Ishikawa (cell line): ENCODE data around the gene KCNA2.

ENCODE experiments used
- CEBPB ChIP-seq: IDR thresholded peaks from 2 replicates; pipeline ENCODE4 v1.6.1; 2012
- CREB1 ChIP-seq: IDR thresholded peaks from 2 replicates; pipeline ENCODE4 v1.6.1; 2012; ENCODE audit warnings: low read depth
- EGR1 ChIP-seq: IDR thresholded peaks from 2 replicates; pipeline ENCODE4 v1.6.1; 2012
- EP300 ChIP-seq: IDR thresholded peaks from 2 replicates; pipeline ENCODE4 v1.6.1; 2012; ENCODE audit warnings: borderline replicate concordance
- FOXM1 ChIP-seq: IDR thresholded peaks from 2 replicates; pipeline ENCODE4 v1.6.1; 2012; ENCODE audit warnings: low read depth, borderline replicate concordance
- NFIC ChIP-seq: IDR thresholded peaks from 2 replicates; pipeline ENCODE4 v1.6.1; 2012
- RAD21 ChIP-seq: IDR thresholded peaks from 2 replicates; pipeline ENCODE4 v1.6.1; 2012; ENCODE audit warnings: low read depth
- TAF1 ChIP-seq: IDR thresholded peaks from 2 replicates; pipeline ENCODE4 v1.6.1; 2012; ENCODE audit warnings: low read depth, mild to moderate bottlenecking
- TCF12 ChIP-seq: IDR thresholded peaks from 2 replicates; pipeline ENCODE4 v1.6.1; 2012; ENCODE audit warnings: low read depth
- TEAD4 ChIP-seq: IDR thresholded peaks from 2 replicates; pipeline ENCODE4 v1.6.1; 2012
- YY1 ChIP-seq: IDR thresholded peaks from 2 replicates; pipeline ENCODE4 v1.6.1; 2012; ENCODE audit warnings: low read depth
- ZBTB7A ChIP-seq: IDR thresholded peaks from 2 replicates; pipeline ENCODE4 v1.6.1; 2012; ENCODE audit warnings: low read depth
- TF ChIP-seq, protein P1 (sequence below): IDR thresholded peaks from 2 replicates; pipeline ENCODE4 v1.6.1; 2012; ENCODE audit warnings: low read depth, mild to moderate bottlenecking
- TF ChIP-seq, protein P2 (sequence below): IDR thresholded peaks from 2 replicates; pipeline ENCODE4 v1.6.1; 2012
- TF ChIP-seq, protein P3 (sequence below): IDR thresholded peaks from 2 replicates; pipeline ENCODE4 v1.6.1; 2012

The KCNA2 gene

DNA sequence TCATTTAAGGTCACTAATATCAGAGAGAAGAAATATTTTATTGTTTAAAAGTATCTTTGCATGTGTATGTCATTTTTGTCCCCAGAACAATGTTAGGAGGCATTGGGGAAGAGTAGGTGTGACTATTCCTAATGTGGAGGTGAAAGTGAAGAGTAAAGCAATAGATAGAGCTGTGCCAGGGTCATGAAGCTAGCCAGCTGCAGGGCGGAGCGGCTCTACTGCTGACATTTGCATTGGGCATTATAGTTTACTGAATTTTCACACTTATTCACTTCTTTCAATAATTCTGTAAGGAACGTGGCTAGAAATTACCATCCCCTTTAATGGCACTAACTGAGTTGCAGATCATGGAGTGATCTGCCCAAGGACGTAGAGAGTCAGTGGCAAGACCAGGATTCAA lies 35.3 kb downstream of the KCNA2 start:
- TF ChIP-seq YY1 (no peak), CEBPB (no peak), TEAD4 (no peak), EP300 (no peak), TCF12 (no peak), NFIC (no peak), TAF1 (no peak), FOXM1 (no peak), CREB1 (no peak), ZBTB7A (no peak), EGR1 (no peak), RAD21 (no peak)
- TF ChIP-seq, protein P1, sequence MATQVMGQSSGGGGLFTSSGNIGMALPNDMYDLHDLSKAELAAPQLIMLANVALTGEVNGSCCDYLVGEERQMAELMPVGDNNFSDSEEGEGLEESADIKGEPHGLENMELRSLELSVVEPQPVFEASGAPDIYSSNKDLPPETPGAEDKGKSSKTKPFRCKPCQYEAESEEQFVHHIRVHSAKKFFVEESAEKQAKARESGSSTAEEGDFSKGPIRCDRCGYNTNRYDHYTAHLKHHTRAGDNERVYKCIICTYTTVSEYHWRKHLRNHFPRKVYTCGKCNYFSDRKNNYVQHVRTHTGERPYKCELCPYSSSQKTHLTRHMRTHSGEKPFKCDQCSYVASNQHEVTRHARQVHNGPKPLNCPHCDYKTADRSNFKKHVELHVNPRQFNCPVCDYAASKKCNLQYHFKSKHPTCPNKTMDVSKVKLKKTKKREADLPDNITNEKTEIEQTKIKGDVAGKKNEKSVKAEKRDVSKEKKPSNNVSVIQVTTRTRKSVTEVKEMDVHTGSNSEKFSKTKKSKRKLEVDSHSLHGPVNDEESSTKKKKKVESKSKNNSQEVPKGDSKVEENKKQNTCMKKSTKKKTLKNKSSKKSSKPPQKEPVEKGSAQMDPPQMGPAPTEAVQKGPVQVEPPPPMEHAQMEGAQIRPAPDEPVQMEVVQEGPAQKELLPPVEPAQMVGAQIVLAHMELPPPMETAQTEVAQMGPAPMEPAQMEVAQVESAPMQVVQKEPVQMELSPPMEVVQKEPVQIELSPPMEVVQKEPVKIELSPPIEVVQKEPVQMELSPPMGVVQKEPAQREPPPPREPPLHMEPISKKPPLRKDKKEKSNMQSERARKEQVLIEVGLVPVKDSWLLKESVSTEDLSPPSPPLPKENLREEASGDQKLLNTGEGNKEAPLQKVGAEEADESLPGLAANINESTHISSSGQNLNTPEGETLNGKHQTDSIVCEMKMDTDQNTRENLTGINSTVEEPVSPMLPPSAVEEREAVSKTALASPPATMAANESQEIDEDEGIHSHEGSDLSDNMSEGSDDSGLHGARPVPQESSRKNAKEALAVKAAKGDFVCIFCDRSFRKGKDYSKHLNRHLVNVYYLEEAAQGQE: no peak
- TF ChIP-seq, protein P2, sequence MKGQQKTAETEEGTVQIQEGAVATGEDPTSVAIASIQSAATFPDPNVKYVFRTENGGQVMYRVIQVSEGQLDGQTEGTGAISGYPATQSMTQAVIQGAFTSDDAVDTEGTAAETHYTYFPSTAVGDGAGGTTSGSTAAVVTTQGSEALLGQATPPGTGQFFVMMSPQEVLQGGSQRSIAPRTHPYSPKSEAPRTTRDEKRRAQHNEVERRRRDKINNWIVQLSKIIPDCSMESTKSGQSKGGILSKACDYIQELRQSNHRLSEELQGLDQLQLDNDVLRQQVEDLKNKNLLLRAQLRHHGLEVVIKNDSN: no peak
- TF ChIP-seq, protein P3, sequence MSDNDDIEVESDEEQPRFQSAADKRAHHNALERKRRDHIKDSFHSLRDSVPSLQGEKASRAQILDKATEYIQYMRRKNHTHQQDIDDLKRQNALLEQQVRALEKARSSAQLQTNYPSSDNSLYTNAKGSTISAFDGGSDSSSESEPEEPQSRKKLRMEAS: no peak

DNA sequence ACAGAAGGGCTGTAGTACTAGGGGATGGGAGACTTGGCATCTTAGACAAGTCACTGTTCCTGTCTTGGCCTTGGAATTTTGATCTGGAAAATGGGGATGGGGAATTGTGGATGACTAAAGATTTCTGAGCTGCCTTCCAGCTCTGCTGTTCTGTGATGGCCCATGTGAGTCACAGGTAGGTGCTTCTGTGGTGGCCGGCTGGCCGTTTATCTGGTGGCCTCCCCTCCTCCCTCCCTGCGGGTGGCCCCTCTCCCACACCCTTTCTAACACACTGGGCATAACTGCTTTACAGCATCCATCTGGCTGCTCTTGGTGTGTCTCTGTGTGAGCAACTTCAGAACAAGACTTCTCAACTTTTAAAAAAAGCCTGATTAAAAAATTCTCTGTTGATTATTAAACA lies 35.9 kb downstream of the KCNA2 start:
- TF ChIP-seq, protein P3: no peak
- TF ChIP-seq EGR1 (no peak), TEAD4 (no peak), TCF12 (no peak), FOXM1 (no peak), CREB1 (no peak)

DNA sequence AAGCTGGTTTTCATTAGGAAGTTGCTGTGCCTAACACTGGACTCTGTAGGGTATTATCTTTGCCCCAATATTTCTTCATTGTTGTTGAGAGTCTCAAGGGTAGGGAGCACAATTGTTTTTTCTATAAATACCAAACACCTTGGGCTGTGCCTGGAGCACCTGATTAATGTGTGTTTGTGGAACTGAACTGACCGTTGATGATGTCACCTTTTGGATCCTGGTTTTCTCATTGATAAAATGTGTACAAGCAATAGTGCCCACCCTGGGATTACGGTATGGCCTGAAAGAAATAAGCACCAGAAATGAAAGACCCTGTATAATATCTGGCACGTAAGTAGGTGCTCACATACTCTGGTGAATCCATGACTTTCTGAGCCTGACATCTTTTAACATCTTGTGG lies 39.3 kb downstream of the KCNA2 start:
- TF ChIP-seq CREB1 (no peak), FOXM1 (no peak), YY1 (no peak), TEAD4 (no peak), EP300 (no peak), TCF12 (no peak), NFIC (no peak), ZBTB7A (no peak), TAF1 (no peak)
- TF ChIP-seq, protein P3: no peak
- TF ChIP-seq, protein P2: no peak

DNA sequence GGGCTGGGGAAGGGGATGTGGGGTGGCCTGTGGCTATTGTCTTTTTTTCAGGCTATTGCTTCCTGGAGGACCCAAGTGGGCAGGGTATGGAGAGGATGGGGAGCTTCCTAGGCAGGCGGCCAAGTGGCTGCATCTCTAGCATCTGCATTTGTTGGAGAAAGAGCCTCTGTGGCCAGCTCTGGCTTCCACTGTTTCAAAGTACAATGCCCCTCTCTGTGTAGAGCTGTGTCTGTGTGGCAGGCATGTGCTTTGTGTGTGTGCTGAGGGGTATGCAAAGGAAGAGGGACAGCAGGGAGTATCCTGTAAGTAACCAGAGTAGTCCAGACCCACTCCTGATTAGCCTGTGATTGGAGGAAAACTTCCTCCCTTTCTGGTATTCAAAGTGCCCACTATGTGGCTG lies 40.6 kb downstream of the KCNA2 start:
- no peak for TF ChIP-seq CEBPB
- TF ChIP-seq NFIC: no peak
- TF ChIP-seq TEAD4: no peak
- TF ChIP-seq, protein P1: no peak
- no peak for TF ChIP-seq TAF1
- TF ChIP-seq CREB1: no peak
- no peak for TF ChIP-seq TCF12
- TF ChIP-seq YY1: no peak
- TF ChIP-seq FOXM1: no peak
- no peak for TF ChIP-seq EGR1

DNA sequence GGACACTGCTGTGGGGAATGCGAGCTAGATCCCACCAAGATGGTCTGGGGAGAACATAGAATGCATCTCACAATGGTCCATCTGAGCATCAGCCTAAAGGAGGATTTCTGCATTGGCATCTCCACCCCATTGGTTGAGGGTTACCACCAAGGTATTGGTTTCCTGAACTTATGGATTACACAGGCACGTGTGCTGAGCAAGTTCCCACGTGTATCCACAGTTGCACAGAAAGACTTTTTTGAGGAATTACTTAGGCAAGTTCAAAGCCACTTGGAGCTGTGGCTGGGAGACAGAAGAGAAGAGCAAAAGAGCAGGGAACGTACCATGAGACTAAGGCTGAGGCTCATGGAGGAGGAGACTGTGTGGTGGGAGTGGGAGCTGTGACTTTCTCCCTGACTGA lies 43.1 kb downstream of the KCNA2 start:
- TF ChIP-seq CEBPB (no peak), CREB1 (no peak), FOXM1 (no peak)
- TF ChIP-seq, protein P3: no peak
- TF ChIP-seq, protein P1: no peak
